ENCODE data around the gene LGR5.

The LGR5 gene

DNA sequence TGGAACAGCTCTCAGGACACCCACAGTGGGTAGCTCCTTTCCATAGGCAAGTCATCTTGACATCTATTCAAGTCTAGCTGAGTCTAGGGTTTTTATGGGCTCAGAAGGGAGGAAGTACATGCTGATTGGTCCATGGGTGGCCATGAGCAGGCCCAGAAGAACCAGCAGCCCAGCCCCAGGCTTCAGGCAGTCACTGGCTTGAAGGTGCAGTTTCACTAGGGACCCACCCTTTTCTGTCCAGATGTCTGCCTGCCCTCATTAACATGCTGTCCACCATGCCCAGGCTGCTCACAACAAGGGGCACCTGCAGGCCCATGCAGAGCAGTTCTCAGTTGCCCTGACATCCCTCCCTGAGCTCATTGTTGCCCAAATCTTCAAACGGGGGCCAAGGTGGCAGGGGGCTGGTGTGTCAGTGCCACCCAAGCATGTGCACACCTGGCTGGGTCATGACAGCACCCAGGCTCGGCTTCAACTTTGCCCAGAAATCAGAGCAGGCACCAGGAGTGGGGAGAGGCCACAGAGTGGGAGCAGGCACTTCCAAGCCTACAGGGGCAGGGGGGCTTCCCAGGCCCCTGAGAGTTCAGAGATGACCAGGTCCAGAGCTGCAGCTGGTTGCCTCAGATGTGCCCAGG, 18.7 kb upstream of the LGR5 start:
- DNase-seq (ENCODE audit: low read depth in 1 of 2, low spot score in 1 of 2), result no peak
- TF ChIP-seq JUND (IDR thresholded peaks at IDR 0.05; ENCODE audit: low read depth), result no peak
- in situ Hi-C loops (cut with HindIII; ENCODE audit: low pct_unique_long_range_greater_than_20kb, low sequenced_read_pairs), result no loop called here

GRCh38 chr12:71425568-71426299, 13.9 kb upstream of the LGR5 start:
- no peak for TF ChIP-seq JUND (IDR thresholded peaks at IDR 0.05; ENCODE audit: low read depth)
- no peak for DNase-seq (ENCODE audit: low read depth in 1 of 2, low spot score in 1 of 2)
- in situ Hi-C loops (cut with HindIII; ENCODE audit: low pct_unique_long_range_greater_than_20kb, low sequenced_read_pairs), result no loop called here

DNA sequence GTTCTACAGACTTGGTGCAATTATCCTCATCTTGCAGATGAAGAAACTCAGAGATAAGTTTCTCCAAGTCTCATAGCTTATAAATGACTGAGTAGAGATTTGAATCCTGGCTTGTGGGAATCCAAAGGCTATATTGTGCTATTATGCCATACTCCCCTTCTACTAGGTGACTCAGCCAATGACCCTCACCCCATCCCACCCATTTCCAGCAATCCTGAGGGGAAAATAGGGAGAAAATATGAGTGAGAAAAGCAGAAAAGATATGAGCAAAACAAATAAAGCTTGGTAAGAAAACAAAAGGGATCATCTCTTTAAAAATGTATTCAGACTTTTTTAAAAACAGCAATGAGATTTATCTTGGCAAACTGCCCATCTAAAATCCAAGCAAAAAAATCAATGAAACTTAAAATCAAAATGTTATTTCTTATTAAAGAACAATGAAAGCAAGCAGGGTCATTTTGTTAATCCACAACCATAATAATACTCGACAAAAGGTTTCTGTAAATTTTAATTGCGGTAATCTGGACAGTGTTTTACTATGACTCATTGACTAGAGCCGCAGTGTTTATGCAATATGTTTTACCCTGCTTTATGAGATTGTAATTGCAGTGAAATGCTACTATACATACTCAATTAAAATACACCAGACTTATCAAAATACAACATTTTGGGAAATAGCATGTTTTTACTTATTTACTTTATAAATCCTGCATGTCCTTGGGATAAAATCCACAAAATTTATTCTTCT, 13.1 kb upstream of the LGR5 start:
- no peak for TF ChIP-seq JUND (IDR thresholded peaks at IDR 0.05; ENCODE audit: low read depth)
- in situ Hi-C loops (cut with HindIII; ENCODE audit: low pct_unique_long_range_greater_than_20kb, low sequenced_read_pairs), result no loop called here
- DNase-seq (ENCODE audit: low read depth in 1 of 2, low spot score in 1 of 2), result no peak

GRCh38 chr12:71430756-71431155, 8.8 kb upstream of the LGR5 start:
- DNase-seq (ENCODE audit: low read depth in 1 of 2, low spot score in 1 of 2), result no peak
- TF ChIP-seq JUND (IDR thresholded peaks at IDR 0.05; ENCODE audit: low read depth), result no peak
- in situ Hi-C loops (cut with HindIII; ENCODE audit: low pct_unique_long_range_greater_than_20kb, low sequenced_read_pairs), result no loop called here

- no peak for DNase-seq (ENCODE audit: low read depth in 1 of 2, low spot score in 1 of 2)
- in situ Hi-C loops (cut with HindIII; ENCODE audit: low pct_unique_long_range_greater_than_20kb, low sequenced_read_pairs), result no loop called here
Observed at GRCh38 chr12:71431991-71432390, 7.6 kb upstream of the LGR5 start.

GRCh38 chr12:71432936-71433335, 6.7 kb upstream of the LGR5 start:
- no peak for TF ChIP-seq JUND (IDR thresholded peaks at IDR 0.05; ENCODE audit: low read depth)
- in situ Hi-C loops (cut with HindIII; ENCODE audit: low pct_unique_long_range_greater_than_20kb, low sequenced_read_pairs), result no loop called here
- DNase-seq (ENCODE audit: low read depth in 1 of 2, low spot score in 1 of 2), result no peak

More at GRCh38 chr12:71431991-71432390, 7.6 kb upstream of the LGR5 start:
- no peak for TF ChIP-seq JUND (IDR thresholded peaks at IDR 0.05; ENCODE audit: low read depth)

- DNase-seq (ENCODE audit: low read depth in 1 of 2, low spot score in 1 of 2), result no peak
- TF ChIP-seq JUND (IDR thresholded peaks at IDR 0.05; ENCODE audit: low read depth), result no peak
- in situ Hi-C loops (cut with HindIII; ENCODE audit: low pct_unique_long_range_greater_than_20kb, low sequenced_read_pairs), result no loop called here
Observed at GRCh38 chr12:71436696-71437095, 2.9 kb upstream of the LGR5 start.

- DNase-seq (ENCODE audit: low read depth in 1 of 2, low spot score in 1 of 2), result no peak
- TF ChIP-seq JUND (IDR thresholded peaks at IDR 0.05; ENCODE audit: low read depth), result no peak
- in situ Hi-C loops (cut with HindIII; ENCODE audit: low pct_unique_long_range_greater_than_20kb, low sequenced_read_pairs), result no loop called here
Observed at GRCh38 chr12:71438670-71439361, 782 bp upstream of the LGR5 start.

DNA sequence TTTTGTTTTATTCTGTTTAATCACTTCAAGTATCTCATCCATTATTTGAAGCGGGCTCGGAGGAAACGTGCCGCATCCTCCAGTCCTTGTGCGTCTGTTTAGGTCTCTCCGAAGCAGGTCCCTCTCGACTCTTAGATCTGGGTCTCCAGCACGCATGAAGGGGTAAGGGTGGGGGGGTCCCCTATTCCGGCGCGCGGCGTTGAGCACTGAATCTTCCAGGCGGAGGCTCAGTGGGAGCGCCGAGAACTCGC, 311 bp upstream of the LGR5 start:
- no peak for DNase-seq (ENCODE audit: low read depth in 1 of 2, low spot score in 1 of 2)
- in situ Hi-C loops (cut with HindIII; ENCODE audit: low pct_unique_long_range_greater_than_20kb, low sequenced_read_pairs), result no loop called here
- TF ChIP-seq JUND (IDR thresholded peaks at IDR 0.05; ENCODE audit: low read depth), result no peak

- TF ChIP-seq JUND (IDR thresholded peaks at IDR 0.05; ENCODE audit: low read depth), result no peak
- in situ Hi-C loops (cut with HindIII; ENCODE audit: low pct_unique_long_range_greater_than_20kb, low sequenced_read_pairs), result no loop called here
- no peak for DNase-seq (ENCODE audit: low read depth in 1 of 2, low spot score in 1 of 2)
Observed at GRCh38 chr12:71440345-71440762, 756 bp downstream of the LGR5 start.

DNA sequence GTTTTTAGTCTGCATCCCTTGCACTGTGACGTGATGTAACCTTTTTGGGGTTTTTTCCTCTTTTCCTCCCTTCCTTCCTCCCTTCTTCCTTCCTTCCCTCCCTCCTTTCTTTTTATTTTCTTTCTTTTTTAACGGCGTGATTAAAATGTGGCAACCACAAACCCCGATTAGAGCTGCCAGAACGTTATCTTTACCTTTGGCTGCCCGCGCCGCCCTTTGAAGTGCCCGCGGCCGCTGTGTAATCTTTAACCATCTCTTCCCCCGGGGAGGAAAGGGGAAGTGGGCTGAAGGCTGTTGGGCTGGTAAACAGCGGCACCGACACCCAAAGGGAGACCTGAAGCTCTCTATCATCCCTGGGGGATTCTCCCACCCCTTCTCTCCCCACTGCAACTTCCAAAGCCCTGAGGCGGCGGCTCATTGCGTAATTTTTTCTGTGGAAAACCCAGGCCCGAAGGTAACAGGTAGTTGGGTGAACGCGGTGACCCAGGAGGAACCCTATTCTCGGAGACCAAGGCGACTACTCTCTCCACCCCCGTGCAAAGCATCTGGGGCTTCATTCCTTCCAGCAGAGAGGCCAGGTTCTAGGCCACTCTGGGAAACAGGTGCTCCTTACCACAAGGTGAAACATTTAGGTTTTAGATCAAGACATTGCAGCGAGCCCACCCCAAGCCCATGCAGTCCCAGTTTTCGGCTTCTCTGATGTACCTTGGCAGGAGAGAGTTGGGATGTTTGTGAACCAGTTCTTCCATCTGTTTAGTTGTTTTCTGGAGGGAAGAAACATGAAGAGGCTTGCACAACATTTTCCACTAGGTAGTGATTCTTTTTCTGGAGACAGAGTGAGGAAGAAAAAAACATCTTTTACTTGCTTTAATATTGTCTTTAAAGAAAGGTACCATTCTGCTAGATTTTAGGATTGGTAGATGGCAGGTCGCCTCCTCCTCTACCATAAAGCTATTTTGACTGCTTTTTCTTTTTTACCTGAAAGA, 1.5 kb downstream of the LGR5 start:
- DNase-seq (ENCODE audit: low read depth in 1 of 2, low spot score in 1 of 2), result no peak
- in situ Hi-C loops (cut with HindIII; ENCODE audit: low pct_unique_long_range_greater_than_20kb, low sequenced_read_pairs), result no loop called here

More for the DNA sequence above, 1.5 kb downstream of the LGR5 start:
- no peak for TF ChIP-seq JUND (IDR thresholded peaks at IDR 0.05; ENCODE audit: low read depth)
